KMS-11 (cell line): ENCODE data around the gene MYL6.

Experiments used
- H2AFZ ChIP-seq: fragments of 200-600 bp; sonication (generic); 2 replicates; pipeline ENCODE4 v1.6.1; 2016; ENCODE audit warnings: antibody characterized with exemption, mixed run types, low read depth
- H3K27ac ChIP-seq: fragments of 200-600 bp; sonication (generic); 2 replicates; pipeline ENCODE4 v1.6.1; 2016; ENCODE audit warnings: mild to moderate bottlenecking, mixed run types
- H3K27me3 ChIP-seq: fragments of 200-600 bp; sonication (generic); 2 replicates; pipeline ENCODE4 v1.6.1; 2017; ENCODE audit warnings: mild to moderate bottlenecking, low read depth, mixed run types, moderate library complexity; ENCODE audit not compliant: insufficient read depth
- H3K36me3 ChIP-seq: fragments of 200-600 bp; sonication (generic); 2 replicates; pipeline ENCODE4 v1.6.1; 2017; ENCODE audit warnings: mild to moderate bottlenecking, mixed run types; ENCODE audit not compliant: insufficient read depth
- H3K4me1 ChIP-seq: fragments of 200-600 bp; sonication (generic); 2 replicates; pipeline ENCODE4 v1.6.1; 2016; ENCODE audit warnings: mild to moderate bottlenecking, low read depth, mixed run types; ENCODE audit not compliant: poor library complexity, severe bottlenecking
- H3K4me2 ChIP-seq: fragments of 200-600 bp; sonication (generic); 2 replicates; pipeline ENCODE4 v1.7.0; 2016; ENCODE audit warnings: mild to moderate bottlenecking, mixed run types
- H3K4me3 ChIP-seq: fragments of 200-600 bp; sonication (generic); IDR thresholded peaks from 2 replicates; pipeline ENCODE4 v1.6.1; 2017; ENCODE audit warnings: low read depth, low read length, mixed read lengths; ENCODE audit not compliant: insufficient read depth
- H3K79me2 ChIP-seq: fragments of 200-600 bp; sonication (generic); 2 replicates; pipeline ENCODE4 v1.6.1; 2016; ENCODE audit warnings: low read depth, mixed run types; ENCODE audit not compliant: insufficient read depth
- H3K9ac ChIP-seq: fragments of 200-600 bp; sonication (generic); 2 replicates; pipeline ENCODE4 v1.6.1; 2016; ENCODE audit warnings: mild to moderate bottlenecking, mixed run types
- H4K20me1 ChIP-seq: fragments of 200-600 bp; sonication (generic); 2 replicates; pipeline ENCODE4 v1.6.1; 2016; ENCODE audit warnings: mild to moderate bottlenecking, mixed run types; ENCODE audit not compliant: insufficient read depth
- TF ChIP-seq, protein P1 (sequence below): fragments of 200-600 bp; sonication (generic); conservative IDR thresholded peaks from 2 replicates; pipeline ENCODE4 v1.6.1; 2017; ENCODE audit warnings: low read depth, mild to moderate bottlenecking, antibody characterized with exemption, low read length, moderate library complexity, mixed read lengths

MYL6 gene

DNA sequence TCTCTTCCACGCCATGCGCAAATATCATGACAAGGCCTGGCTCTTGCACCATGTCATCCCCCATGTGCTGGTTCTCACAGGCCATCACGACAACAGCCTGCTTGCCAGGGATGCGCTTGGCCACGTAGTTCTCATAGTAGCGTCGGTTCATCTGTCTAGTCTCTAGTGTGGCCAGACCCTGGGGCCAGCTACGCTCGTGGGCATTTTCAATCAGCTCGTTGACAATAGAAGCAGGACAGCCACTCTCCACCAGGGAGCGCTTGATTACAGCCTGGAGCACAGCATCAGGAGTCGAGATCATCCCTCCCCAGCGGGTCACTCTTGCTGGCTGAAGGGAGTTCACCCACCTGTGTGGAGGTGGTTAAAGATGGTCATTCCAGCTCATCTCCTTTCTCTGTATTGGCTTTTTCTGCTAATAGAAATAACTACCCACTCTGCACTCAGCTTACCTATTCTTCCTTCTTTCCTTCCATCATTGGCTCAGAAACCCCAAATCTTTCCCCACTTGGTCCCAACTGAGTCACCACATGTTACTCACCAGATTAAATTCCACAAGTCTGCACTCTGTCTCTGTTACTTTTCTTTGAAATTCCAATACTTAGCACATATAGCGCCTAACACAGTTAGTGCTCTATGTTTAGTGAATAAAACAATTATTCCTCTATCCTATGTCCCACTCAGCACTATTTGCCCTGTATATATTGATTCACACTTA lies 48.5 kb downstream of the MYL6 start:
- H3K27ac ChIP-seq = no peak overlapping the region
- H3K36me3 ChIP-seq = no peaks in the 10 kb centered on the region; the same call in 1 of the 2 replicates

DNA sequence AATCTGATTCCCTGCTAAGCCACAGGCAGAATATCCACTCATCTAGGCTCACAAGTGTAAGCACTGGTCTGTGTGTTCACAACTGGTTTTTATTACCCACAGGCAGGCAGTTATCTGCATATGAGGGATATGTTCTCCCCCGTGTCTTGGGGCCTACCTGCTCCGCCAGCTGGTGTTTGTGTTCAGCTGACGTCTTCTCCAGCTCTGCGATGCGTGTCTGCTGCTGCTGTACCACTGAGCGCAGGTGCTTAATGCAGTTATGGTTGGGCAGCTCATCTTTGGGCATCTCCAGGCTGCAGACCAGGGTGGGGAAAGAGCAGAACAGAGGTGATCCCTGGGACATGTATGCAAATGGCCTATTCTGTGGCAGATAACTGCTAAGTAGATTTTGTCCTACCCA lies 49.8 kb downstream of the MYL6 start:
- Histone ChIP-seq H3K36me3 (no peaks in the 10 kb centered on the region; the same call in 1 of the 2 replicates), H3K4me3 (no peak overlapping the region), H3K79me2 (no peaks in the 10 kb centered on the region), H3K27me3 (no peaks in the 10 kb centered on the region), H3K4me1 (no peaks in the 10 kb centered on the region), H3K27ac (no peak overlapping the region), H3K4me2 (no peak overlapping the region), H4K20me1 (no peaks in the 10 kb centered on the region), H2AFZ (no peak overlapping the region), H3K9ac (no peak overlapping the region)
- TF ChIP-seq, protein P1, sequence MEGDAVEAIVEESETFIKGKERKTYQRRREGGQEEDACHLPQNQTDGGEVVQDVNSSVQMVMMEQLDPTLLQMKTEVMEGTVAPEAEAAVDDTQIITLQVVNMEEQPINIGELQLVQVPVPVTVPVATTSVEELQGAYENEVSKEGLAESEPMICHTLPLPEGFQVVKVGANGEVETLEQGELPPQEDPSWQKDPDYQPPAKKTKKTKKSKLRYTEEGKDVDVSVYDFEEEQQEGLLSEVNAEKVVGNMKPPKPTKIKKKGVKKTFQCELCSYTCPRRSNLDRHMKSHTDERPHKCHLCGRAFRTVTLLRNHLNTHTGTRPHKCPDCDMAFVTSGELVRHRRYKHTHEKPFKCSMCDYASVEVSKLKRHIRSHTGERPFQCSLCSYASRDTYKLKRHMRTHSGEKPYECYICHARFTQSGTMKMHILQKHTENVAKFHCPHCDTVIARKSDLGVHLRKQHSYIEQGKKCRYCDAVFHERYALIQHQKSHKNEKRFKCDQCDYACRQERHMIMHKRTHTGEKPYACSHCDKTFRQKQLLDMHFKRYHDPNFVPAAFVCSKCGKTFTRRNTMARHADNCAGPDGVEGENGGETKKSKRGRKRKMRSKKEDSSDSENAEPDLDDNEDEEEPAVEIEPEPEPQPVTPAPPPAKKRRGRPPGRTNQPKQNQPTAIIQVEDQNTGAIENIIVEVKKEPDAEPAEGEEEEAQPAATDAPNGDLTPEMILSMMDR = no peak

More for the DNA sequence above, 48.5 kb downstream of the MYL6 start:
- no peaks in the 10 kb centered on the region for H3K79me2 ChIP-seq
- no peak overlapping the region for H3K4me3 ChIP-seq
- H3K4me1 ChIP-seq = peaks cover under 1% of the 10 kb centered on the region
- H4K20me1 ChIP-seq = no peaks in the 10 kb centered on the region
- no peak overlapping the region for H2AFZ ChIP-seq
- H3K4me2 ChIP-seq = no peak overlapping the region
- no peak overlapping the region for H3K9ac ChIP-seq
- TF ChIP-seq, protein P1 = peak; percentile 75
- no peaks in the 10 kb centered on the region for H3K27me3 ChIP-seq
